H9 (cell line): Measurements from ENCODE around the gene EPN1. TPM values are rescaled to one million over a fixed set of nuclear protein-coding genes. Genes with fewer than 3 reads are reported as not detected.
"Not testable (repeated sequence)": the region's sequence is repeated elsewhere in the genome, so short reads cannot be mapped to it uniquely, and the experiment has no call there.

Experiments used
- DNase-seq: peaks from one replicate; pipeline ENCODE4 v3.0.0-alpha.2; 2017
- H2AFZ ChIP-seq: one replicate; pipeline ENCODE4 v1.6.1; 2013; ENCODE audit warnings: mild to moderate bottlenecking, low read length, control low read depth, moderate library complexity
- H2AK5ac ChIP-seq: 2 replicates; pipeline ENCODE4 v1.6.1; 2013; ENCODE audit warnings: low read length, control low read depth, mixed read lengths; ENCODE audit not compliant: insufficient read length
- H2BK120ac ChIP-seq: one replicate; pipeline ENCODE4 v1.6.1; 2013; ENCODE audit warnings: low read depth, mild to moderate bottlenecking, low read length, control low read depth, inconsistent platforms; ENCODE audit not compliant: poor library complexity, severe bottlenecking
- H2BK12ac ChIP-seq: 2 replicates; pipeline ENCODE4 v1.6.1; 2013; ENCODE audit warnings: low read length, control low read depth, mixed read lengths, low read depth; ENCODE audit not compliant: insufficient read length
- H2BK15ac ChIP-seq: 2 replicates; pipeline ENCODE4 v1.6.1; 2013; ENCODE audit warnings: low read depth, low read length, control low read depth
- H2BK20ac ChIP-seq: one replicate; pipeline ENCODE4 v1.6.1; 2013; ENCODE audit warnings: low read depth, mild to moderate bottlenecking, low read length, control low read depth, inconsistent platforms; ENCODE audit not compliant: poor library complexity, severe bottlenecking
- H2BK5ac ChIP-seq: 2 replicates; pipeline ENCODE4 v1.6.1; 2013; ENCODE audit warnings: low read length, control low read depth, mixed read lengths; ENCODE audit not compliant: insufficient read length
- H3K14ac ChIP-seq: 2 replicates; pipeline ENCODE4 v1.6.1; 2013; ENCODE audit warnings: low read length, control low read depth; ENCODE audit not compliant: insufficient read depth
- H3K18ac ChIP-seq: 2 replicates; pipeline ENCODE4 v1.6.1; 2013; ENCODE audit warnings: low read depth, mild to moderate bottlenecking, mixed read lengths, low read length, control low read depth; ENCODE audit not compliant: insufficient read length
- H3K23ac ChIP-seq: 2 replicates; pipeline ENCODE4 v1.6.1; 2013; ENCODE audit warnings: low read length, control low read depth, mixed read lengths, low read depth; ENCODE audit not compliant: insufficient read length
- H3K23me2 ChIP-seq: 2 replicates; pipeline ENCODE4 v1.6.1; 2013; ENCODE audit warnings: low read depth, mild to moderate bottlenecking, mixed read lengths, low read length, control low read depth; ENCODE audit not compliant: insufficient read length, poor library complexity, severe bottlenecking
- H3K27ac ChIP-seq: 2 replicates; pipeline ENCODE4 v1.5.1; 2013; ENCODE audit warnings: low read length, control low read depth, mixed read lengths, low read depth; ENCODE audit not compliant: insufficient read length
- H3K27me3 ChIP-seq: 2 replicates; pipeline ENCODE4 v1.6.1; 2013; ENCODE audit warnings: low read length, control low read depth, inconsistent platforms; ENCODE audit not compliant: insufficient read depth
- H3K4ac ChIP-seq: 2 replicates; pipeline ENCODE4 v1.6.1; 2013; ENCODE audit warnings: low read depth, mild to moderate bottlenecking, control low read depth, inconsistent platforms, low read length, moderate library complexity
- H3K4me1 ChIP-seq: 2 replicates; pipeline ENCODE4 v1.6.1; 2013; ENCODE audit warnings: low read length, control low read depth, inconsistent platforms; ENCODE audit not compliant: insufficient read depth
- H3K4me2 ChIP-seq: 2 replicates; pipeline ENCODE4 v1.6.1; 2013; ENCODE audit warnings: low read length, control low read depth, mixed read lengths; ENCODE audit not compliant: insufficient read length, insufficient read depth
- H3K56ac ChIP-seq: 2 replicates; pipeline ENCODE4 v1.6.1; 2013; ENCODE audit warnings: low read depth, mild to moderate bottlenecking, mixed read lengths, low read length, control low read depth; ENCODE audit not compliant: insufficient read length
- H3K79me1 ChIP-seq: 2 replicates; pipeline ENCODE4 v1.6.1; 2013; ENCODE audit warnings: low read depth, mild to moderate bottlenecking, moderate library complexity, low read length, control low read depth, inconsistent platforms; ENCODE audit not compliant: insufficient read depth, poor library complexity, severe bottlenecking
- H3K79me2 ChIP-seq: 2 replicates; pipeline ENCODE4 v1.6.1; 2013; ENCODE audit warnings: low read length, control low read depth, inconsistent platforms; ENCODE audit not compliant: insufficient read depth
- H3K9ac ChIP-seq: 2 replicates; pipeline ENCODE4 v1.6.1; 2013; ENCODE audit warnings: low read length, control low read depth, mixed read lengths; ENCODE audit not compliant: insufficient read length; ENCODE audit errors: extremely low read depth
- H3K9me3 ChIP-seq: one replicate; pipeline ENCODE4 v1.6.1; 2013; ENCODE audit warnings: low read depth, low read length, inconsistent platforms; ENCODE audit not compliant: control insufficient read depth
- H3T11ph ChIP-seq: one replicate; pipeline ENCODE4 v1.6.1; 2013; ENCODE audit warnings: mild to moderate bottlenecking, low read length, control low read depth, inconsistent platforms
- H4K20me1 ChIP-seq: one replicate; pipeline ENCODE4 v1.6.1; 2013; ENCODE audit not compliant: control insufficient read depth, insufficient read length, insufficient read depth
- H4K5ac ChIP-seq: 2 replicates; pipeline ENCODE4 v1.6.1; 2013; ENCODE audit warnings: low read depth, mild to moderate bottlenecking, mixed read lengths, low read length, control low read depth; ENCODE audit not compliant: insufficient read length
- H4K8ac ChIP-seq: replicated peaks from 2 replicates; pipeline ENCODE4 v1.6.1; 2013; ENCODE audit warnings: low read length, control low read depth, mixed read lengths, low read depth; ENCODE audit not compliant: insufficient read length
- H4K91ac ChIP-seq: 2 replicates; pipeline ENCODE4 v1.6.1; 2013; ENCODE audit warnings: low read depth, mild to moderate bottlenecking, moderate library complexity, mixed read lengths, low read length, control low read depth; ENCODE audit not compliant: insufficient read length
- H3K27ac Mint-ChIP-seq, 3 experiments: 2 replicates in 2 of 3; 3 replicates in 1 of 3; pipeline ENCODE4 v1.8.0; 2020 to 2021; ENCODE audit warnings: mixed read lengths in 3 of 3, mild to moderate bottlenecking in 1 of 3, moderate library complexity in 1 of 3
- H3K27me3 Mint-ChIP-seq: 2 replicates; pipeline ENCODE4 v1.8.0; 2021; ENCODE audit warnings: low read depth, mild to moderate bottlenecking, moderate library complexity, mixed read lengths
- H3K36me3 Mint-ChIP-seq, 3 experiments: 2 replicates in 2 of 3; 3 replicates in 1 of 3; pipeline ENCODE4 v1.8.0; 2020 to 2021; ENCODE audit warnings: low read depth in 3 of 3, mixed read lengths in 3 of 3; ENCODE audit not compliant: insufficient read depth in 1 of 3
- H3K4me1 Mint-ChIP-seq, 2 experiments: 2 replicates each; pipeline ENCODE4 v1.8.0; 2020; ENCODE audit warnings: mixed read lengths in 2 of 2
- H3K4me3 Mint-ChIP-seq, 2 experiments: 2 replicates in 1 of 2; 3 replicates in 1 of 2; pipeline ENCODE4 v1.8.0; 2020 to 2021; ENCODE audit warnings: mild to moderate bottlenecking in 2 of 2, mixed read lengths in 2 of 2, moderate library complexity in 1 of 2
- H3K9me3 Mint-ChIP-seq, 2 experiments: 2 replicates in 1 of 2; 3 replicates in 1 of 2; pipeline ENCODE4 v1.8.0; 2020; ENCODE audit warnings: mild to moderate bottlenecking in 2 of 2, mixed read lengths in 2 of 2, moderate library complexity in 1 of 2
- WGBS: extraction: QIAGEN DNeasy Blood & Tissue Kit; methylation state at CpG from one replicate; pipeline ENCODE4 v1.1.7; 2013; ENCODE audit warnings: missing lambda C conversion rate, low lambda C conversion rate, mixed read lengths; ENCODE audit not compliant: insufficient read length; ENCODE audit errors: extremely low coverage; 5-methylcytosine and 5-hydroxymethylcytosine counted together
- total RNA-seq: library from RNA; stranded (reverse); gene quantifications from 2 replicates; pipeline ENCODE4 v1.2.1, GENCODE V29; 2021
- TF ChIP-seq, protein P1 (sequence below): fragments of 200-600 bp; sonication (generic); conservative IDR thresholded peaks from 3 replicates; pipeline ENCODE4 v1.8.0; 2021; ENCODE audit warnings: antibody characterized with exemption, mild to moderate bottlenecking

Gene EPN1
- total RNA-seq, 1 experiment from 2014 or later = 159 TPM

- no peaks in the 10 kb centered on the region for H3K27me3 ChIP-seq
- H3K9me3 Mint-ChIP-seq = peaks cover 90 to 95% of the 10 kb centered on the region in 2 experiments
- peaks cover 81% of the 10 kb centered on the region for H3K9me3 ChIP-seq
- DNase-seq = no peak
- no peak overlapping the region for H3K23ac ChIP-seq
- H3K23me2 ChIP-seq = no peaks in the 10 kb centered on the region
- no peak overlapping the region for H2BK20ac ChIP-seq
- no peak overlapping the region for H2BK12ac ChIP-seq
- H3K18ac ChIP-seq = no peak overlapping the region
- no peak overlapping the region for H4K5ac ChIP-seq
- no peaks in the 10 kb centered on the region for H3K4me1 Mint-ChIP-seq
- peaks cover 4 to 43% (median 13%) of the 10 kb centered on the region in 3 experiments; a peak in 6 of 7 replicates for H3K36me3 Mint-ChIP-seq
- H2BK15ac ChIP-seq = no peak overlapping the region
- H4K20me1 ChIP-seq = no peaks in the 10 kb centered on the region
- H4K91ac ChIP-seq = no peak overlapping the region
- H4K8ac ChIP-seq = no peak overlapping the region
- peaks cover 14% of the 10 kb centered on the region for H3K27me3 Mint-ChIP-seq
- no peaks in the 10 kb centered on the region for H3K79me2 ChIP-seq
- no peak overlapping the region for H2BK5ac ChIP-seq
- no peaks in the 10 kb centered on the region for H3K79me1 ChIP-seq
- no peak overlapping the region for H3K14ac ChIP-seq
- no peak overlapping the region for H3K27ac Mint-ChIP-seq
- no peak overlapping the region for H3T11ph ChIP-seq
- no peak overlapping the region for H2AFZ ChIP-seq
- no peak overlapping the region for H3K9ac ChIP-seq
- no peak overlapping the region for H3K56ac ChIP-seq
- no peak overlapping the region for H3K4me2 ChIP-seq
- no CpG with 5 or more reads among the region's 8 CpGs for WGBS
- TF ChIP-seq, protein P1, sequence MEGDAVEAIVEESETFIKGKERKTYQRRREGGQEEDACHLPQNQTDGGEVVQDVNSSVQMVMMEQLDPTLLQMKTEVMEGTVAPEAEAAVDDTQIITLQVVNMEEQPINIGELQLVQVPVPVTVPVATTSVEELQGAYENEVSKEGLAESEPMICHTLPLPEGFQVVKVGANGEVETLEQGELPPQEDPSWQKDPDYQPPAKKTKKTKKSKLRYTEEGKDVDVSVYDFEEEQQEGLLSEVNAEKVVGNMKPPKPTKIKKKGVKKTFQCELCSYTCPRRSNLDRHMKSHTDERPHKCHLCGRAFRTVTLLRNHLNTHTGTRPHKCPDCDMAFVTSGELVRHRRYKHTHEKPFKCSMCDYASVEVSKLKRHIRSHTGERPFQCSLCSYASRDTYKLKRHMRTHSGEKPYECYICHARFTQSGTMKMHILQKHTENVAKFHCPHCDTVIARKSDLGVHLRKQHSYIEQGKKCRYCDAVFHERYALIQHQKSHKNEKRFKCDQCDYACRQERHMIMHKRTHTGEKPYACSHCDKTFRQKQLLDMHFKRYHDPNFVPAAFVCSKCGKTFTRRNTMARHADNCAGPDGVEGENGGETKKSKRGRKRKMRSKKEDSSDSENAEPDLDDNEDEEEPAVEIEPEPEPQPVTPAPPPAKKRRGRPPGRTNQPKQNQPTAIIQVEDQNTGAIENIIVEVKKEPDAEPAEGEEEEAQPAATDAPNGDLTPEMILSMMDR = no peak
- H3K27ac ChIP-seq = no peak overlapping the region
- no peak overlapping the region for H3K4ac ChIP-seq
- no peaks in the 10 kb centered on the region for H3K4me1 ChIP-seq
- H3K4me3 Mint-ChIP-seq = no peak overlapping the region
- no peak overlapping the region for H2AK5ac ChIP-seq
- no peak overlapping the region for H2BK120ac ChIP-seq
These were observed 48.5 kb downstream of the EPN1 start for GRCh38 chr19:55723491-55723890.

GRCh38 chr19:55730378-55730777 is 55.4 kb downstream of the EPN1 start:
- H2BK5ac ChIP-seq, H3K18ac ChIP-seq, H2AFZ ChIP-seq, H2AK5ac ChIP-seq, DNase-seq, H3T11ph ChIP-seq, H3K4me2 ChIP-seq, H2BK120ac ChIP-seq, H3K4me1 ChIP-seq, H4K8ac ChIP-seq, H3K4me3 Mint-ChIP-seq, H3K56ac ChIP-seq, H2BK12ac ChIP-seq, H3K9ac ChIP-seq, H3K14ac ChIP-seq, H3K23me2 ChIP-seq, H4K5ac ChIP-seq, H3K27me3 ChIP-seq, H2BK15ac ChIP-seq, H4K20me1 ChIP-seq, H3K27ac Mint-ChIP-seq, H3K79me1 ChIP-seq, H3K27me3 Mint-ChIP-seq, H3K4ac ChIP-seq, H3K79me2 ChIP-seq, H2BK20ac ChIP-seq, H4K91ac ChIP-seq, H3K27ac ChIP-seq, H3K4me1 Mint-ChIP-seq, H3K23ac ChIP-seq: not testable (repeated sequence)
- no CpG with 5 or more reads among the region's 2 CpGs for WGBS
- Mint-ChIP-seq H3K9me3 (peaks cover 84 to 95% of the 10 kb centered on the region in 2 experiments), H3K36me3 (peaks cover 0 to 33% (median 14%) of the 10 kb centered on the region in 3 experiments; a peak in 5 of 7 replicates)
- H3K9me3 ChIP-seq = peaks cover 86% of the 10 kb centered on the region
